Ovary (tissue), 3 donors: ENCODE results near the gene HS6ST3.

Source experiments
- EP300 ChIP-seq: sonication (generic); formaldehyde crosslinking; IDR thresholded peaks from one replicate; pipeline ENCODE4 v1.6.1; 2017; ENCODE audit warnings: antibody characterized with exemption
- POLR2A ChIP-seq: fragments of 450-650 bp; IDR thresholded peaks from one replicate; pipeline ENCODE4 v1.6.1; 2017; ENCODE audit warnings: antibody characterized with exemption, mild to moderate bottlenecking, moderate library complexity
- TF ChIP-seq, protein P1 (sequence below), 3 donors: fragments of 450-650 bp in 2 of 3; fragments of 200-600 bp in 1 of 3; IDR thresholded peaks; one replicate each; pipeline versions ENCODE4 v1.5.1 to v1.8.0; 2016 to 2022; ENCODE audit warnings: antibody characterized with exemption in 3 of 3, mild to moderate bottlenecking in 1 of 3
- donor health status: DM: no; HTN: no; CAD: no.

DNA sequence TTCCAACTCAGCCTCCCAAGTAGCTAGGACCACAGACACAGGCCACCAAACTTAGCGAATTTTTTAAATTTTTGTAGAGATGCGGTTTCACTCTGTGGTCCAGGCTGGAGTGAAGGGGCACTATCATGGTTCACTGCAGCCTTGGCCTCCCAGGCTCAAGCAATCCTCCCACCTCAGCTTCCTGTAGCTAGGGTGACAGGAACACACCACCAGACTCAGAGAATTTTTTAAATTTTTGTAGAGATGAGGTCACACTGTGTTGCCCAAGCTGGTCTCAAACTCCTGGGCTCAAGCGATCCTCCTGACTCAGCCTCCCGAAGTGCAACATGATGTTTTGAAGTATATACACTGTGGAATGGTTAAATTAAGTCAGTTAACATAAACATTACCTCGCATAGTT lies 640.8 kb downstream of the HS6ST3 start:
- TF ChIP-seq EP300 (no peak), POLR2A (no peak)
- TF ChIP-seq, protein P1, sequence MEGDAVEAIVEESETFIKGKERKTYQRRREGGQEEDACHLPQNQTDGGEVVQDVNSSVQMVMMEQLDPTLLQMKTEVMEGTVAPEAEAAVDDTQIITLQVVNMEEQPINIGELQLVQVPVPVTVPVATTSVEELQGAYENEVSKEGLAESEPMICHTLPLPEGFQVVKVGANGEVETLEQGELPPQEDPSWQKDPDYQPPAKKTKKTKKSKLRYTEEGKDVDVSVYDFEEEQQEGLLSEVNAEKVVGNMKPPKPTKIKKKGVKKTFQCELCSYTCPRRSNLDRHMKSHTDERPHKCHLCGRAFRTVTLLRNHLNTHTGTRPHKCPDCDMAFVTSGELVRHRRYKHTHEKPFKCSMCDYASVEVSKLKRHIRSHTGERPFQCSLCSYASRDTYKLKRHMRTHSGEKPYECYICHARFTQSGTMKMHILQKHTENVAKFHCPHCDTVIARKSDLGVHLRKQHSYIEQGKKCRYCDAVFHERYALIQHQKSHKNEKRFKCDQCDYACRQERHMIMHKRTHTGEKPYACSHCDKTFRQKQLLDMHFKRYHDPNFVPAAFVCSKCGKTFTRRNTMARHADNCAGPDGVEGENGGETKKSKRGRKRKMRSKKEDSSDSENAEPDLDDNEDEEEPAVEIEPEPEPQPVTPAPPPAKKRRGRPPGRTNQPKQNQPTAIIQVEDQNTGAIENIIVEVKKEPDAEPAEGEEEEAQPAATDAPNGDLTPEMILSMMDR (IDR thresholded peaks at IDR 0.05): no peak
